Mesenchymal stem cell (in vitro differentiated cells and primary cell): Measurements from ENCODE around the gene ATP8B1.
A peak's percentile ranks its signal among the peaks of the same experiment; 100 is the strongest.

Experiments
- DNase-seq: peaks from one replicate; pipeline ENCODE4 v3.0.0-alpha.2; 2013
- H2AFZ ChIP-seq: one replicate; pipeline ENCODE4 v1.6.1; 2013; ENCODE audit warnings: low read depth, mild to moderate bottlenecking, control low read depth, inconsistent platforms, low read length, moderate library complexity
- H2AK5ac ChIP-seq: 2 replicates; pipeline ENCODE4 v1.6.1; 2013; ENCODE audit warnings: low read length, moderate library complexity, mild to moderate bottlenecking, inconsistent platforms; ENCODE audit not compliant: severe bottlenecking
- H2BK120ac ChIP-seq: one replicate; pipeline ENCODE4 v1.6.1; 2013; ENCODE audit warnings: low read depth, mild to moderate bottlenecking, inconsistent platforms, low read length, moderate library complexity
- H2BK12ac ChIP-seq, 2 experiments: one replicate each; pipeline ENCODE4 v1.6.1; 2013; ENCODE audit warnings: inconsistent platforms in 2 of 2, low read length in 2 of 2, mild to moderate bottlenecking in 2 of 2, moderate library complexity in 2 of 2, control low read depth in 1 of 2
- H2BK15ac ChIP-seq: one replicate; pipeline ENCODE4 v1.6.1; 2013; ENCODE audit warnings: mild to moderate bottlenecking, low read depth, inconsistent platforms; ENCODE audit not compliant: poor library complexity, severe bottlenecking
- H2BK5ac ChIP-seq: 2 replicates; pipeline ENCODE4 v1.6.1; 2013; ENCODE audit warnings: low read depth, mild to moderate bottlenecking, low read length, control low read depth, inconsistent platforms; ENCODE audit not compliant: poor library complexity, severe bottlenecking
- H3K14ac ChIP-seq, 2 experiments: one replicate each; pipeline ENCODE4 v1.6.1; 2013; ENCODE audit warnings: inconsistent platforms in 2 of 2, low read length in 2 of 2, control low read depth in 1 of 2, mild to moderate bottlenecking in 1 of 2, moderate library complexity in 1 of 2
- H3K18ac ChIP-seq, 2 experiments: one replicate each; pipeline ENCODE4 v1.6.1; 2013; ENCODE audit warnings: inconsistent platforms in 2 of 2, low read length in 2 of 2, control low read depth in 1 of 2, low read depth in 1 of 2, mild to moderate bottlenecking in 1 of 2
- H3K23ac ChIP-seq, 2 experiments: one replicate each; pipeline ENCODE4 v1.6.1; 2013; ENCODE audit warnings: inconsistent platforms in 2 of 2, low read length in 2 of 2, mild to moderate bottlenecking in 2 of 2, moderate library complexity in 2 of 2, control low read depth in 1 of 2
- H3K27ac ChIP-seq: 2 replicates; pipeline ENCODE4 v1.5.1; 2013; ENCODE audit warnings: mild to moderate bottlenecking, moderate library complexity, low read length, control low read depth, inconsistent platforms; ENCODE audit not compliant: poor library complexity, severe bottlenecking
- H3K27me3 ChIP-seq, 2 experiments: 2 replicates each; pipeline versions ENCODE4 v1.6.1 to v1.7.0; 2013; ENCODE audit warnings: low read length in 2 of 2, mild to moderate bottlenecking in 2 of 2, moderate library complexity in 2 of 2, control low read depth in 1 of 2, inconsistent platforms in 1 of 2; ENCODE audit not compliant: control insufficient read depth in 1 of 2, insufficient read depth in 1 of 2
- H3K36me3 ChIP-seq, 2 experiments: 2 replicates each; pipeline versions ENCODE4 v1.6.1 to v1.7.0; 2013; ENCODE audit warnings: low read length in 2 of 2, control low read depth in 1 of 2, inconsistent platforms in 1 of 2, low read depth in 1 of 2, mild to moderate bottlenecking in 1 of 2; ENCODE audit not compliant: insufficient read depth in 2 of 2, control insufficient read depth in 1 of 2
- H3K4ac ChIP-seq, 2 experiments: one replicate each; pipeline ENCODE4 v1.6.1; 2013; ENCODE audit warnings: inconsistent platforms in 2 of 2, low read length in 2 of 2, mild to moderate bottlenecking in 2 of 2, moderate library complexity in 2 of 2, control low read depth in 1 of 2, low read depth in 1 of 2
- H3K4me1 ChIP-seq: 2 replicates; pipeline ENCODE4 v1.6.1; 2013; ENCODE audit warnings: low read depth, low read length, control low read depth; ENCODE audit not compliant: control insufficient read depth, insufficient read depth
- H3K4me2 ChIP-seq: 2 replicates; pipeline ENCODE4 v1.6.1; 2013; ENCODE audit warnings: low read length, mild to moderate bottlenecking, inconsistent platforms; ENCODE audit not compliant: poor library complexity, severe bottlenecking
- H3K4me3 ChIP-seq, 2 experiments: 2 replicates each; pipeline versions ENCODE4 v1.5.1 to v1.7.0; 2013; ENCODE audit warnings: low read length in 2 of 2, mild to moderate bottlenecking in 2 of 2, control low read depth in 1 of 2, low read depth in 1 of 2; ENCODE audit not compliant: insufficient read depth in 1 of 2
- H3K79me1 ChIP-seq: replicated peaks from 2 replicates; pipeline ENCODE4 v1.6.1; 2013; ENCODE audit warnings: mild to moderate bottlenecking, control low read depth, low read length, inconsistent platforms; ENCODE audit not compliant: poor library complexity, severe bottlenecking
- H3K9ac ChIP-seq: 2 replicates; pipeline ENCODE4 v1.7.0; 2013; ENCODE audit warnings: mild to moderate bottlenecking, low read length, moderate library complexity
- H3K9me3 ChIP-seq: 2 replicates; pipeline ENCODE4 v1.7.0; 2013; ENCODE audit warnings: mild to moderate bottlenecking, low read length; ENCODE audit not compliant: control insufficient read depth
- H4K8ac ChIP-seq: one replicate; pipeline ENCODE4 v1.6.1; 2013; ENCODE audit warnings: inconsistent platforms, mild to moderate bottlenecking, low read length, moderate library complexity
- H4K91ac ChIP-seq: one replicate; pipeline ENCODE4 v1.6.1; 2013; ENCODE audit warnings: mild to moderate bottlenecking, low read length, inconsistent platforms
- WGBS: methylation state at CpG from one replicate; pipeline ENCODE4 v1.1.7; 2013; ENCODE audit warnings: mixed read lengths; 5-methylcytosine and 5-hydroxymethylcytosine counted together

ATP8B1 gene

DNA sequence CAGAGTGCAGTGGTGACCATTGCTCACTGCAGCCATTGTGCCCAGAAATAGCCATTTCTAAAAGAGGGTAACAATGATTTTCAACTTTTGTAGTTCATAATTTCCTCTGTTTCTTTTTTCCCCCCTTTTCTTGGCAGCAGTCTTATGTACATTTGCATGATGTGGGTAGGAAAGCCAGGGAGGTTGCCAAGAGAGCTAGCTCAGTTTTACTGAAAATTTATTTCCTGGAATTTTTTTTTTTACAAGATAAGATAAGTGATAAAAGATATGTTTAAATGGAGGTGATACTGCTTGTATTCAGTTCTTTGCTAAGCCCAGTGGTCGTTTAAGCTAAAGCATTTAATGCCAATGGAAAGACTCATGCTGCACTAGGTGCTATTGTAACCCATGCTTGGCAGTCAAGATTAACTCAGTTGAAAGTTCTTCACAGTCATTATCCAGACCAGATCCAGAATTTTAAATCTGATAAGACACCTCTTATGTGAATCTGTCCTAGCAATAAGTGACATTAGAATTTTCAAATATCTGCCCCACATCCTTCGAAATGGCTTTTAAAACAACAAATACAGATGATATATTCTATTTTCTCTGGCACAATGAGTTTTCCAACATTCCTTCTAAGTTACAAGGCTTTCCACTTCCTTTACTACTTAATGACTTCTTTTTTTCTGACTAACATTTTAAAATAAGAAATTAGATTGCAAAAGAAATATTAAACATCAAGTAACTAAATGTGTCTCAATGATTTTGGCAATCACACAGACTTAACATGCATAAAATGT, 4.4 kb upstream of the ATP8B1 start:
- no peak overlapping the region for H2BK15ac ChIP-seq
- no peak overlapping the region for H2BK120ac ChIP-seq
- H3K14ac ChIP-seq = no peak overlapping the region
- no peaks in the 10 kb centered on the region for H3K36me3 ChIP-seq
- H4K8ac ChIP-seq = no peak overlapping the region
- no peak overlapping the region for H4K91ac ChIP-seq
- H3K27ac ChIP-seq = peak overlapping the region; percentile 82
- no peak overlapping the region for H2BK5ac ChIP-seq
- H3K4me2 ChIP-seq = no peak overlapping the region
- peak overlapping the region in 1 of 2 experiments; percentile 53 for H3K4me3 ChIP-seq
- peak; percentile 31 for DNase-seq
- H3K79me1 ChIP-seq = no peaks in the 10 kb centered on the region
- H3K27me3 ChIP-seq = no peaks in the 10 kb centered on the region
- no peak overlapping the region for H2BK12ac ChIP-seq
- peak overlapping the region; percentile 86 for H3K9ac ChIP-seq
- WGBS = 7% methylated on average over 2 of the region's 2 CpGs
- no peak overlapping the region for H3K23ac ChIP-seq
- no peak overlapping the region for H2AK5ac ChIP-seq
- H3K9me3 ChIP-seq = peaks cover 13% of the 10 kb centered on the region
- H3K4me1 ChIP-seq = peaks cover 7% of the 10 kb centered on the region
- no peak overlapping the region for H3K4ac ChIP-seq
- H2AFZ ChIP-seq = no peak overlapping the region
- no peak overlapping the region for H3K18ac ChIP-seq

DNA sequence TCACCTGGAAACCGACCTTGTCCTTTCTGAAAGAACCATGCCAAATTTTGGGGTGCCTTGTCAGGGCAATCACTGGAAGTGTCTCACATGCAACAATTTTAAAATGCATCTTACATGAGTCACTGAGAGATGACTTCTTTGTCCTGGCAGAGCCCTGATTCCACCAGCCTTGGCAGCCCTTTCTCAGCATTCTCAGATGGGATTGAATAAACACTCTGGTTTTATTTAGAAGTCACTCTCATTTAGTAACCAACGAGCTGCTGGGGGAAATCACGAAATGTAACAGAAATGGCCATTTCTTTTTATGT, 3.8 kb upstream of the ATP8B1 start:
- H3K36me3 ChIP-seq = no peaks in the 10 kb centered on the region
- H2AFZ ChIP-seq = no peak overlapping the region
- no peak overlapping the region for H4K91ac ChIP-seq
- no peak overlapping the region for H2BK12ac ChIP-seq
- peak overlapping the region; percentile 82 for H3K27ac ChIP-seq
- no peak overlapping the region for H4K8ac ChIP-seq
- H3K14ac ChIP-seq = no peak overlapping the region
- DNase-seq = peak; percentile 59
- H3K23ac ChIP-seq = no peak overlapping the region
- H3K4me2 ChIP-seq = no peak overlapping the region
- H2BK120ac ChIP-seq = no peak overlapping the region
- 75% methylated on average over 1 of the region's 3 CpGs for WGBS
- H2BK5ac ChIP-seq = no peak overlapping the region
- peaks cover 8% of the 10 kb centered on the region for H3K9me3 ChIP-seq
- H3K27me3 ChIP-seq = no peaks in the 10 kb centered on the region
- H2AK5ac ChIP-seq = no peak overlapping the region
- H3K79me1 ChIP-seq = no peaks in the 10 kb centered on the region
- H3K4me1 ChIP-seq = peaks cover 10% of the 10 kb centered on the region
- H3K9ac ChIP-seq = peak overlapping the region; percentile 86
- H3K4ac ChIP-seq = no peak overlapping the region
- H3K18ac ChIP-seq = no peak overlapping the region
- H3K4me3 ChIP-seq = peak overlapping the region in 1 of 2 experiments; percentile 53
- no peak overlapping the region for H2BK15ac ChIP-seq

DNA sequence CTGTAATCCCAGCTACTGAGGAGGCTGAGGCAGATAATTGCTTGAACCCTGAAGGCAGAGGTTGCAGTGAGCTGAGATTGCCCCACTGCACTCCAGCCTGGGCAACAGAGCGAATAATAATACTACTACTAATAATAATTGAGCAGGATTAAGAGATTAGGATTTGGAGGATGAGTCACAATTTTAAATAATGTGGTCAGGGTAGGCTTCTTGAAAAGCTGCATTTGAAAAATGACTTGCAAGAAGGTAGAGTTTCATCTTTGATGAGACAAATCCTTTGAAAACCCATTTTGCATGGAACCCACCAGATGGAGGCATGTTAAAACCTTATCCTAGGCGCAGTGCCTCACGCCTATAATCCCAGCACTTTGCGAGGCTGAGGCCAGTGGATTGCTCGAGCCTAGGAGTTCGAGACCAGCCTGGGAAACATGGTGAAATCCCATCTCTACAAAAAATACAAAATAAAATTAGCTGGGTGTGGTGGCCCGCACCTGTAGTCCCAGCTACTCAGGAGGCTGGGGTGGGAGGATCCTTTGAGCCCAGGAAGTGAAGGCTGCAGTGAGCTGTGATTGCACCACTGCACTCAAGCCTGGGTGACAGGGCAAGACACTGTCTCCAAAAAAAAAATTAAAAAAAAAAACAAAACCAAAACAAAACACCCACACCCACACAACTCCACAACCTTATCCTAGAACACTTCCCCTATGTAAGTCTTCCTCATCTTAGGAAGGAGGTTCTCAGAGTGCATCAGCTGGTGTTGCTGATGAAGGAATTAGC, 3.3 kb upstream of the ATP8B1 start:
- no peak for DNase-seq
- H3K9ac ChIP-seq = peak overlapping the region; percentile 86
- no peak overlapping the region for H4K8ac ChIP-seq
- no peak overlapping the region for H2BK15ac ChIP-seq
- H3K27ac ChIP-seq = peak overlapping the region; percentile 33
- no peak overlapping the region for H2AFZ ChIP-seq
- H4K91ac ChIP-seq = no peak overlapping the region
- H3K4me3 ChIP-seq = peak overlapping the region in 1 of 2 experiments; percentile 53
- no peaks in the 10 kb centered on the region for H3K27me3 ChIP-seq
- no peak overlapping the region for H2AK5ac ChIP-seq
- peak overlapping the region in 1 of 2 experiments; percentile 47 for H2BK12ac ChIP-seq
- H3K4me2 ChIP-seq = no peak overlapping the region
- H3K79me1 ChIP-seq = peaks cover 2% of the 10 kb centered on the region
- H3K14ac ChIP-seq = no peak overlapping the region
- H3K9me3 ChIP-seq = peaks cover 2% of the 10 kb centered on the region
- no peak overlapping the region for H3K4ac ChIP-seq
- no peak overlapping the region for H3K18ac ChIP-seq
- no peak overlapping the region for H2BK5ac ChIP-seq
- no peak overlapping the region for H2BK120ac ChIP-seq
- WGBS = 96% methylated on average over 3 of the region's 7 CpGs
- no peak overlapping the region for H3K23ac ChIP-seq
- peaks cover 10% of the 10 kb centered on the region for H3K4me1 ChIP-seq
- H3K36me3 ChIP-seq = peaks cover 0 to under 1% of the 10 kb centered on the region in 2 experiments

DNA sequence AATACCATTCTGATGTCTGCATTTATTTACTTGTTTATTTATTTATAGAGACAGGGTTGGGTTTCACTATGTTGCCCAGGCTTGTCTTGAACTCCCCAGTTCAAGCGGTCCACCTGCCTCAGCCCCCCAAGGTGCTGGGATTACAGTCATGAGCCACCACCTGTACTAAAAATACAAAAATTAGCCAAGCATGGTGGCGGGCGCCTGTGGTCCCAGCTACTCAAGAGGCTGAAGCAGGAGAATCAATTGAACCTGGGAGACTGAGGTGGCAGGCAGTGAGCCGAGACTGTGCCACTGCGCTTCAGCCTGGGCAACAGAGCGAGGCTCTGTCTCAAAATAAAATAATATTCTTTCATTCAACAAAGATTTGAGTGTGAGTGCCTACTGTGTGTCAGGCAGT, 2.0 kb upstream of the ATP8B1 start:
- Histone ChIP-seq H3K27ac (no peak overlapping the region), H2BK12ac (no peak overlapping the region), H3K4me3 (no peak overlapping the region), H3K23ac (no peak overlapping the region), H3K36me3 (peaks cover 0 to 2% of the 10 kb centered on the region in 2 experiments), H2BK15ac (no peak overlapping the region), H4K91ac (no peak overlapping the region), H4K8ac (no peak overlapping the region), H2AFZ (no peak overlapping the region), H3K14ac (no peak overlapping the region), H3K9me3 (no peaks in the 10 kb centered on the region), H2BK120ac (no peak overlapping the region), H3K18ac (no peak overlapping the region), H2BK5ac (no peak overlapping the region), H3K4me2 (no peak overlapping the region), H3K4ac (no peak overlapping the region), H3K9ac (no peak overlapping the region), H3K27me3 (no peaks in the 10 kb centered on the region), H3K79me1 (peaks cover 2% of the 10 kb centered on the region), H2AK5ac (no peak overlapping the region), H3K4me1 (peaks cover 10% of the 10 kb centered on the region)
- WGBS = 85% methylated on average over 2 of the region's 6 CpGs
- DNase-seq = no peak
